ENCODE data around the gene DPP8.

DNA sequence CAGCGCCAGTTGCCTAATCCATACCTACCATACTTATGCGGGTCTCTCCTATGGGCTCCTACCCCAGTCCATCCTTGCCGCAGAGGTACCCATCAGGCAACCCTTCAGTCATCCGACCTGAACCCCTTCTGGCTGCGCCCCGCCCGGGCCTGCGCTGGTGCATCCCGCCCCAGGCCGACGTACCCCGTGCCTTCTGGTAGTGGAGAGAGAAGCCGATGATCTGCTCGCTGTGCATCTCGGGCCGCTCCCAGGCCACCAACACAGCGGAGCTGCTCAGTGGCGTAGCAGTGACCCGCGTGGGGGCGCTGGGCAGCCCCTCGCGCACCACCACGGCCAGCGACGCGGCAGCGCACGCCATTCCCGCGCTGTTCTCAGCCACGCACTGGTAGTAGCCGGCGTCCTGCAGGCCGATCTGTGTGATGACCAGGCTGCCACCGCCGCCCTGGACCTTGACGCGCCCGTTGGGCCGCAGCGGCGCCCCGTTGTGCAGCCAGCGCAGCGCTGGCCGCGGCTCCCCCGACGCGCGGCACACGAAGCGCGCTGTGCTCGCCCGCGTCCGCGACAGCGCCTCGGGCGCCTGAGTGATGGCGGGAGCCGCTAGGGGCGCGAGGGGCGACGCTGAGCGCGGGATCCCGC is 121.8 kb downstream of the DPP8 start:
- TF ChIP-seq CTCF (IDR thresholded peaks at IDR 0.05) = no peak
- no peak for TF ChIP-seq KDM1A (IDR thresholded peaks at IDR 0.05; ENCODE audit: low read depth)
- TF ChIP-seq, protein P1, sequence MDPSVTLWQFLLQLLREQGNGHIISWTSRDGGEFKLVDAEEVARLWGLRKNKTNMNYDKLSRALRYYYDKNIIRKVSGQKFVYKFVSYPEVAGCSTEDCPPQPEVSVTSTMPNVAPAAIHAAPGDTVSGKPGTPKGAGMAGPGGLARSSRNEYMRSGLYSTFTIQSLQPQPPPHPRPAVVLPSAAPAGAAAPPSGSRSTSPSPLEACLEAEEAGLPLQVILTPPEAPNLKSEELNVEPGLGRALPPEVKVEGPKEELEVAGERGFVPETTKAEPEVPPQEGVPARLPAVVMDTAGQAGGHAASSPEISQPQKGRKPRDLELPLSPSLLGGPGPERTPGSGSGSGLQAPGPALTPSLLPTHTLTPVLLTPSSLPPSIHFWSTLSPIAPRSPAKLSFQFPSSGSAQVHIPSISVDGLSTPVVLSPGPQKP (IDR thresholded peaks at IDR 0.05; ENCODE audit: low read depth, low read length) = no peak
- TF ChIP-seq FOSL2 (IDR thresholded peaks at IDR 0.05) = no peak
- TF ChIP-seq FOSL2 (CRISPR knock-in tag; IDR thresholded peaks at IDR 0.05) = no peak
- TF ChIP-seq PHF8 (IDR thresholded peaks at IDR 0.05; ENCODE audit: borderline replicate concordance, low read depth) = no peak
- no peak for TF ChIP-seq MAX (IDR thresholded peaks at IDR 0.05)
- TF ChIP-seq REST (IDR thresholded peaks at IDR 0.05) = no peak
- TF ChIP-seq POLR2A (IDR thresholded peaks at IDR 0.05; ENCODE audit: low read length) = no peak
- no peak for TF ChIP-seq ESRRA (IDR thresholded peaks at IDR 0.05; ENCODE audit: borderline replicate concordance, low read length)
- no peak for TF ChIP-seq EP300 (IDR thresholded peaks at IDR 0.05)
- no peak for TF ChIP-seq RAD21 (conservative IDR thresholded peaks at IDR 0.05 in 1 of 2, IDR thresholded peaks at IDR 0.05 in 1 of 2)
- no peak for TF ChIP-seq CEBPB (IDR thresholded peaks at IDR 0.05)
- no peak for TF ChIP-seq BCL3 (IDR thresholded peaks at IDR 0.05)
- no peak for TF ChIP-seq RCOR1 (IDR thresholded peaks at IDR 0.05; ENCODE audit: low read depth, low read length)

All from A549 (cell line).